Liver (tissue), 9 donors: ENCODE measurements around the gene DHRS3. TPM values are rescaled to one million over a fixed set of nuclear protein-coding genes. Genes with fewer than 3 reads are reported as not detected.

Experiments
- DNase-seq: peaks from one replicate; pipeline ENCODE4 v3.0.0-alpha.2; 2017; ENCODE audit warnings: low spot score
- H3K27ac ChIP-seq, 2 donors: one replicate each; pipeline ENCODE4 v1.7.0; 2013; ENCODE audit warnings: inconsistent platforms in 2 of 2, low read length in 2 of 2, control low read depth in 1 of 2, low read depth in 1 of 2, mild to moderate bottlenecking in 1 of 2
- H3K27me3 ChIP-seq, 4 donors: one replicate each; pipeline versions ENCODE4 v1.6.1 to v1.7.0; 2013; ENCODE audit warnings: low read length in 3 of 4, inconsistent platforms in 1 of 4, mild to moderate bottlenecking in 1 of 4, moderate library complexity in 1 of 4; ENCODE audit not compliant: control insufficient read depth in 4 of 4, insufficient read depth in 4 of 4
- H3K36me3 ChIP-seq, 4 donors: one replicate each; pipeline versions ENCODE4 v1.6.1 to v1.7.0; 2013; ENCODE audit warnings: low read length in 3 of 4, mild to moderate bottlenecking in 3 of 4, low read depth in 1 of 4, moderate library complexity in 1 of 4; ENCODE audit not compliant: control insufficient read depth in 4 of 4, insufficient read depth in 3 of 4
- H3K4me1 ChIP-seq, 4 donors: one replicate each; pipeline versions ENCODE4 v1.6.1 to v1.7.0; 2013; ENCODE audit warnings: low read length in 3 of 4, mild to moderate bottlenecking in 3 of 4, moderate library complexity in 1 of 4; ENCODE audit not compliant: control insufficient read depth in 4 of 4, insufficient read depth in 4 of 4
- H3K4me3 ChIP-seq, 3 donors: one replicate each; pipeline versions ENCODE4 v1.6.1 to v1.7.0; 2013; ENCODE audit warnings: low read length in 3 of 3, control low read depth in 1 of 3, low read depth in 1 of 3, mild to moderate bottlenecking in 1 of 3
- H3K9ac ChIP-seq, 2 donors: one replicate each; pipeline ENCODE4 v1.7.0; 2013; ENCODE audit warnings: low read length in 2 of 2, mild to moderate bottlenecking in 2 of 2, moderate library complexity in 2 of 2, control low read depth in 1 of 2, low read depth in 1 of 2
- H3K9me3 ChIP-seq, 4 donors: one replicate each; pipeline versions ENCODE4 v1.6.1 to v1.7.0; 2013; ENCODE audit warnings: low read length in 3 of 4; ENCODE audit not compliant: control insufficient read depth in 4 of 4
- ATF3 ChIP-seq: IDR thresholded peaks from 2 replicates; pipeline ENCODE4 v1.6.1; 2016; ENCODE audit warnings: antibody characterized with exemption
- CTCF ChIP-seq: fragments of 150-350 bp; IDR thresholded peaks from 2 replicates; pipeline ENCODE4 v1.5.1; 2017; ENCODE audit warnings: improper control_type of control experiment, low read depth, low read length; ENCODE audit not compliant: missing input control
- EGR1 ChIP-seq, 2 donors: IDR thresholded peaks; 2 replicates each; pipeline ENCODE4 v1.6.1; 2016 to 2018; ENCODE audit warnings: antibody characterized with exemption in 2 of 2, low read depth in 2 of 2
- GABPA ChIP-seq, 2 donors: IDR thresholded peaks in 1 of 2; conservative IDR thresholded peaks in 1 of 2; 2 replicates each; pipeline ENCODE4 v1.6.1; 2016; ENCODE audit warnings: antibody characterized with exemption in 2 of 2, mild to moderate bottlenecking in 1 of 2, moderate library complexity in 1 of 2
- HNF4A ChIP-seq, 2 donors: conservative IDR thresholded peaks; 2 replicates each; pipeline ENCODE4 v1.6.1; 2016; ENCODE audit warnings: antibody characterized with exemption in 2 of 2, mild to moderate bottlenecking in 2 of 2
- HNF4G ChIP-seq: IDR thresholded peaks from 2 replicates; pipeline ENCODE4 v1.6.1; 2016; ENCODE audit warnings: antibody characterized with exemption
- JUND ChIP-seq, 2 donors: IDR thresholded peaks; 2 replicates each; pipeline ENCODE4 v1.6.1; 2016; ENCODE audit warnings: antibody characterized with exemption in 2 of 2
- MAX ChIP-seq: IDR thresholded peaks from 2 replicates; pipeline ENCODE4 v1.6.1; 2016; ENCODE audit warnings: antibody characterized with exemption
- NR2F2 ChIP-seq: IDR thresholded peaks from 2 replicates; pipeline ENCODE4 v1.6.1; 2016; ENCODE audit warnings: antibody characterized with exemption
- RAD21 ChIP-seq, 2 donors: IDR thresholded peaks; 2 replicates each; pipeline ENCODE4 v1.6.1; 2016; ENCODE audit warnings: antibody characterized with exemption in 2 of 2, mild to moderate bottlenecking in 2 of 2
- REST ChIP-seq: IDR thresholded peaks from 2 replicates; pipeline ENCODE4 v1.6.1; 2016; ENCODE audit warnings: antibody characterized with exemption, mild to moderate bottlenecking
- SP1 ChIP-seq: IDR thresholded peaks from 2 replicates; pipeline ENCODE4 v1.6.1; 2018; ENCODE audit warnings: antibody characterized with exemption, mild to moderate bottlenecking
- TAF1 ChIP-seq: conservative IDR thresholded peaks from 2 replicates; pipeline ENCODE4 v1.6.1; 2016; ENCODE audit warnings: antibody characterized with exemption, mild to moderate bottlenecking
- YY1 ChIP-seq: IDR thresholded peaks from 2 replicates; pipeline ENCODE4 v1.6.1; 2016; ENCODE audit warnings: antibody characterized with exemption, mild to moderate bottlenecking
- WGBS: extraction: QIAGEN DNeasy Blood & Tissue Kit; methylation state at CpG from one replicate; pipeline ENCODE4 v1.1.7; 2013; 5-methylcytosine and 5-hydroxymethylcytosine counted together
- polyA plus RNA-seq, 2 donors: library from polyadenylated mRNA; stranded (reverse) in 1 of 2; unstranded in 1 of 2; fragments of 200-250 nt in 1 of 2; fragments of >200 nt in 1 of 2; fragmentation: Nextera tagmentation in 1 of 2; extraction: Ambion mirVana in 1 of 2; gene quantifications; one replicate each; pipeline versions ENCODE4 v1.2.1 to v1.2.3, GENCODE V29; 2013 to 2015
- total RNA-seq, 2 donors: library from RNA; depleted of rRNA; stranded (reverse); fragments of >200 nt; gene quantifications; one replicate each; pipeline ENCODE4 v1.2.3, GENCODE V29; 2014
- donor health status: healthy.
- donor health status: healthy.
- donor health status: healthy.
- donor health status: healthy.
- donor health status: healthy.

The DHRS3 gene
- total and polyA plus RNA-seq, 4 donors, result 62.6 to 185 (median 158) TPM

- no peak overlapping the region for H3K9ac ChIP-seq
- no peak overlapping the region for H3K27ac ChIP-seq
- no peak overlapping the region for H3K4me3 ChIP-seq
- H3K9me3 ChIP-seq, result no peaks in the 10 kb centered on the region
- no peak for DNase-seq
- 91% methylated on average over 7 of the region's 7 CpGs for WGBS
- H3K4me1 ChIP-seq, result peaks cover 5 to 26% (median 16%) of the 10 kb centered on the region in 4 donors
- no peak for TF ChIP-seq TAF1
- TF ChIP-seq MAX, result no peak
- no peak for TF ChIP-seq REST
- TF ChIP-seq HNF4A (conservative IDR thresholded peaks at IDR 0.05), result no peak
- no peak for TF ChIP-seq RAD21 (IDR thresholded peaks at IDR 0.05)
- no peak for TF ChIP-seq GABPA (IDR thresholded peaks at IDR 0.05 in 1 of 2, conservative IDR thresholded peaks at IDR 0.05 in 1 of 2)
- no peak for TF ChIP-seq CTCF
- no peak for TF ChIP-seq ATF3
- TF ChIP-seq HNF4G, result no peak
- TF ChIP-seq NR2F2, result no peak
- TF ChIP-seq SP1, result no peak
- peaks cover 3 to 17% (median 9%) of the 10 kb centered on the region in 4 donors for H3K36me3 ChIP-seq
- H3K27me3 ChIP-seq, result no peaks in the 10 kb centered on the region
These were observed 29.9 kb downstream of the DHRS3 start for GRCh38 chr1:12587981-12588640.

GRCh38 chr1:12585951-12586942 lies 31.8 kb downstream of the DHRS3 start:
- no peaks in the 10 kb centered on the region for H3K27me3 ChIP-seq
- no peak overlapping the region for H3K27ac ChIP-seq
- no peaks in the 10 kb centered on the region for H3K9me3 ChIP-seq
- H3K36me3 ChIP-seq, result peaks cover 2 to 21% (median 10%) of the 10 kb centered on the region in 4 donors
- 89% methylated on average over 19 of the region's 19 CpGs for WGBS
- peaks cover 0 to 8% (median 3%) of the 10 kb centered on the region in 4 donors for H3K4me1 ChIP-seq
- TF ChIP-seq HNF4G (no peak), ATF3 (no peak), EGR1 (IDR thresholded peaks at IDR 0.05; ENCODE audit: low read depth in 2 of 2) (no peak), NR2F2 (no peak), JUND (IDR thresholded peaks at IDR 0.05) (no peak), YY1 (no peak), REST (no peak)
- no peak overlapping the region for H3K4me3 ChIP-seq
- no peak overlapping the region for H3K9ac ChIP-seq
- DNase-seq, result no peak
